GM19351 (cell line): ENCODE measurements around the gene ZFYVE27.

Experiments
- ATAC-seq: cut with Tn5 transposase; IDR thresholded peaks from one replicate; pipeline ENCODE4 v1.9.1; 2021; ENCODE audit warnings: mild to moderate bottlenecking, moderate library complexity; ENCODE audit not compliant: unreplicated experiment

Gene ZFYVE27

GRCh38 chr10:97714401-97715258 lies 22.3 kb upstream of the ZFYVE27 start:
- ATAC-seq = no peak

- ATAC-seq = no peak
Measured at GRCh38 chr10:97715259-97715874, 21.6 kb upstream of the ZFYVE27 start.

GRCh38 chr10:97717627-97718026 lies 19.3 kb upstream of the ZFYVE27 start:
- no peak for ATAC-seq

- no peak for ATAC-seq
Measured at GRCh38 chr10:97718178-97718577, 18.8 kb upstream of the ZFYVE27 start.

- no peak for ATAC-seq
Measured at GRCh38 chr10:97718659-97719142, 18.2 kb upstream of the ZFYVE27 start.

GRCh38 chr10:97719602-97720001 lies 17.3 kb upstream of the ZFYVE27 start:
- no peak for ATAC-seq

GRCh38 chr10:97721871-97722780 lies 14.8 kb upstream of the ZFYVE27 start:
- ATAC-seq = no peak

GRCh38 chr10:97723001-97723400 lies 13.9 kb upstream of the ZFYVE27 start:
- ATAC-seq = no peak

- no peak for ATAC-seq
Measured at GRCh38 chr10:97724341-97724941, 12.5 kb upstream of the ZFYVE27 start.

- no peak for ATAC-seq
Measured at GRCh38 chr10:97726636-97727178, 10.2 kb upstream of the ZFYVE27 start.

GRCh38 chr10:97729014-97729413 lies 7.9 kb upstream of the ZFYVE27 start:
- ATAC-seq = no peak

GRCh38 chr10:97731346-97732051 lies 5.4 kb upstream of the ZFYVE27 start:
- ATAC-seq = no peak

- ATAC-seq = no peak
Measured at GRCh38 chr10:97732052-97732359, 4.9 kb upstream of the ZFYVE27 start.

GRCh38 chr10:97733256-97733655 lies 3.7 kb upstream of the ZFYVE27 start:
- no peak for ATAC-seq

- ATAC-seq = no peak
Measured at GRCh38 chr10:97734021-97734420, 2.9 kb upstream of the ZFYVE27 start.

- peak; percentile 34 for ATAC-seq
Measured at GRCh38 chr10:97736403-97736901, 476 bp upstream of the ZFYVE27 start.

- ATAC-seq = peak; percentile 27
Measured at GRCh38 chr10:97737770-97738265, 890 bp downstream of the ZFYVE27 start.

- ATAC-seq = no peak
Measured at GRCh38 chr10:97738616-97739015, 1.7 kb downstream of the ZFYVE27 start.

GRCh38 chr10:97740613-97741012 lies 3.7 kb downstream of the ZFYVE27 start:
- no peak for ATAC-seq
